Stomach (tissue), 4 donors: ENCODE measurements around the gene SARS1.

ENCODE experiments used
- CTCF ChIP-seq, 7 experiments: fragments of 450-650 bp in 4 of 7; fragments of 200-600 bp in 3 of 7; sonication (generic) in 3 of 7; IDR thresholded peaks; one replicate each; pipeline ENCODE4 v1.5.1; 2016 to 2019; ENCODE audit warnings: antibody characterized with exemption in 7 of 7, control low read depth in 2 of 7, mild to moderate bottlenecking in 1 of 7
- POLR2A ChIP-seq, 4 donors: fragments of 450-650 bp; IDR thresholded peaks; one replicate each; pipeline ENCODE4 v1.6.1; 2016; ENCODE audit warnings: antibody characterized with exemption in 4 of 4, control low read depth in 2 of 4, mild to moderate bottlenecking in 1 of 4, moderate library complexity in 1 of 4
- POLR2AphosphoS5 ChIP-seq, 3 donors: sonication (generic); formaldehyde crosslinking; IDR thresholded peaks; one replicate each; pipeline ENCODE4 v1.6.1; 2016; ENCODE audit warnings: antibody characterized with exemption in 3 of 3

GRCh38 chr1:109181085-109181806 lies 32.5 kb upstream of the SARS1 start:
- TF ChIP-seq CTCF (IDR thresholded peaks at IDR 0.05): no peak
- TF ChIP-seq POLR2A (IDR thresholded peaks at IDR 0.05): no peak
- TF ChIP-seq POLR2AphosphoS5 (IDR thresholded peaks at IDR 0.05): peak; percentile 7 to 61 (median 9)
